Right lobe of liver (tissue), 4 donors: ENCODE data around the gene TOMM70.

ENCODE experiments used
- POLR2A ChIP-seq: fragments of 450-650 bp; IDR thresholded peaks from one replicate; pipeline ENCODE4 v1.6.1; 2017; ENCODE audit warnings: antibody characterized with exemption, mild to moderate bottlenecking
- TF ChIP-seq, protein P1 (sequence below), 4 donors: fragments of 200-600 bp in 3 of 4; fragments of 450-650 bp in 1 of 4; IDR thresholded peaks; one replicate each; pipeline versions ENCODE4 v1.5.1 to v1.8.0; 2016 to 2022; ENCODE audit warnings: antibody characterized with exemption in 4 of 4, mild to moderate bottlenecking in 2 of 4
- donor health status: DM: no; HTN: no; CAD: no.
- donor health status: DM: no; HTN: no; CAD: no.
- donor health status: DM: no; HTN: yes; CAD: no.

DNA sequence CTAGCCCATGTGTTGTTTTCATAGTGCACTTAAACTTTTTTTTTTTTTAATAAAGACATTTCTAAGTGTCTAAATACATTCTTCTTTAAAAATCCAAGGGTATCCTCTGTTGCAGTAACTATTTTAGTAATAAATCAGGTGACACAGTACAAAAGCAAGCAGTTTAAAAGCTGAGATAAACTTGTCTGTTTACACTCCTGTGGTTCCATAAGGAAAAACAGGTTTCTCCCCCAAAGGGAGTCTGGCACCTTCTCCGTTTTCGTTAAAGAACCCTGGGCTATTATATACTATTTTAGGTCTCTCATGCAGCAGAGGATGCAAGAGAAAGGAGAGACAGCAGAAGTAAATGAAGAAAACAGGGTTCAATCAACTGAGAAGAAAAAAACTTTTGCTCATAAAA is 48.3 kb upstream of the TOMM70 start:
- TF ChIP-seq, protein P1, sequence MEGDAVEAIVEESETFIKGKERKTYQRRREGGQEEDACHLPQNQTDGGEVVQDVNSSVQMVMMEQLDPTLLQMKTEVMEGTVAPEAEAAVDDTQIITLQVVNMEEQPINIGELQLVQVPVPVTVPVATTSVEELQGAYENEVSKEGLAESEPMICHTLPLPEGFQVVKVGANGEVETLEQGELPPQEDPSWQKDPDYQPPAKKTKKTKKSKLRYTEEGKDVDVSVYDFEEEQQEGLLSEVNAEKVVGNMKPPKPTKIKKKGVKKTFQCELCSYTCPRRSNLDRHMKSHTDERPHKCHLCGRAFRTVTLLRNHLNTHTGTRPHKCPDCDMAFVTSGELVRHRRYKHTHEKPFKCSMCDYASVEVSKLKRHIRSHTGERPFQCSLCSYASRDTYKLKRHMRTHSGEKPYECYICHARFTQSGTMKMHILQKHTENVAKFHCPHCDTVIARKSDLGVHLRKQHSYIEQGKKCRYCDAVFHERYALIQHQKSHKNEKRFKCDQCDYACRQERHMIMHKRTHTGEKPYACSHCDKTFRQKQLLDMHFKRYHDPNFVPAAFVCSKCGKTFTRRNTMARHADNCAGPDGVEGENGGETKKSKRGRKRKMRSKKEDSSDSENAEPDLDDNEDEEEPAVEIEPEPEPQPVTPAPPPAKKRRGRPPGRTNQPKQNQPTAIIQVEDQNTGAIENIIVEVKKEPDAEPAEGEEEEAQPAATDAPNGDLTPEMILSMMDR (IDR thresholded peaks at IDR 0.05): no peak
- TF ChIP-seq POLR2A: no peak
